GM18870 (cell line): ENCODE measurements around the gene HSPA6.
"Not testable (repeated sequence)": the region's sequence is repeated elsewhere in the genome, so short reads cannot be mapped to it uniquely, and the experiment has no call there.

Experiments
- ATAC-seq: cut with Tn5 transposase; IDR thresholded peaks from one replicate; pipeline ENCODE4 v1.9.1; 2021; ENCODE audit warnings: moderate library complexity; ENCODE audit not compliant: unreplicated experiment

The HSPA6 gene

GRCh38 chr1:161523817-161524741 lies at the start of gene HSPA6:
HSPA6 (plus strand) TSS chr1:161524540; CDS start chr1:161524659, 119 bp downstream.
- ATAC-seq: peak; percentile 79

DNA sequence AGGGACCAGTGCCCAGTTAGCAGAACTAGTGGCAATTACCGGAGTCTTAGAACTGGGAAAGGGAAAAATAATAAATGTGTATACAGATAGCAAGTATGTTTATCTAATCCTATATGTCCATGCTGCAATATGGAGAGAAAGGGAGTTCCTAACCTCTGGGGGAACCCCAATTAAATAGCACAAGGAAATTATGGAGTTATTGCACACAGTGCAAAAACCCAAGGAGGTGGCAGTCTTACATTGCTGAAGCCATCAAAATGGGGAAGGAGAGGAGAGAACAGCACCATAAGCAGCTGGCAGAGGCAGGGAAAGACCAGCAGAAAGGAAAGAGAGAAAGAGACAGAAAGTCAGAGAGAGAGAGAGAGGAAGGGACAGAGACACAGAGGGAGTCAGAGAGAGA lies 46.6 kb upstream of the HSPA6 start:
- not testable (repeated sequence) for ATAC-seq

GRCh38 chr1:161478985-161479384 lies 45.4 kb upstream of the HSPA6 start:
- no peak for ATAC-seq

GRCh38 chr1:161480381-161481035 lies 43.8 kb upstream of the HSPA6 start:
- ATAC-seq: no peak

DNA sequence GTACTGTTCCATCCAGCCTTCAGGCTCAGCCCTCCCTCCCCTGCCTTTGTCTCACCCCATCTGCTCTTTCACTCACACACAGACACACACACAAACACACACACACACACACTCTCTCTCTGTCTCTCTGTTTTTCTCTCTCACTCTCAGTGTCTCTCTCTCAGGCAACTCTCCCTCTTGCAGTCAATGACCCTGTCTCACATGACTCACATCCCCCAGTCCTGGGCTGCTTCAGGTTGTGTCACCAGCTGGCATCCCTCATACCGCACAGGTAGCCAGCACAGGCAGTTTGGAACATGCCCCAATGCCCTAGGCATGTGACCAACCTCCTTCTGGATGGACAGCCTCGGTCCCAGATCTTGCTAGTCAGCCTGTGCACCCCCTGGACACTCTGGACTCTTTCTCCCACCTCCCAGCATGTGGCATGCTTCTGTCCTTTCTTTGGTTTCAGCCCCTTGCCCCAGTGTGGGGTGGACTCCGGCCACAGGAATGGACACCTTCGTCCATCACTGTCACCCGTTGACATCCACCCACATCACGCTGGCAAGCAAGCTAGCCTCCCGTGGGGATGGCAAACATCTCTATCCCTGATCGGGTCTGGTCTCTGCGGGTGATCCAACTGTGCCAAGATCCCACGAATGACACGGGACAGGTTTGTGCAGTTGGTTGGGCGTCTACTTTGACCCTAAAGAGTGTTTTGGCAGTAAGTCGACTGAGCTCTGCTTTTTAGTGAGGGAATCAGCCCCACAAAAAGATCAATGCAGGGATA lies 42.5 kb upstream of the HSPA6 start:
- no peak for ATAC-seq

DNA sequence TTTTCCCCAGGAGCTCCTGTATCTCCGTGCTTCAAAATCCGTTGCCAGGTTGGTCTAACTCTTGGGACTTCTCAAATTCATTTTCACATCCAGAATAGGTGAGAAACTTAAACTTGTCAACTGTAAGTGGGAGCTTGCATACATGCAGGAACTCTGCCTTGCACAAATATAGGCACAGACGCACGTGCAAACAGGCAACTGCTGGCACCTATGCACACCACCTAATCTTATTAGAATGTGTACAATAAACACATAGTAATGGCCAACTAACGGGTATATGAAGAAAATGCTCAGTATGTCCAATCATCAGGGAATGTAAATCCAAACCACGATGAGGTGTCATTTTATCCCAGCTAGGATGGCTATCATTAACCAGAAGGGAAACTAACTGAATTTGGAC lies 41.7 kb upstream of the HSPA6 start:
- ATAC-seq: no peak

- no peak for ATAC-seq
Measured at GRCh38 chr1:161483361-161483760, 41.0 kb upstream of the HSPA6 start.

- ATAC-seq: no peak
Measured at GRCh38 chr1:161484613-161485012, 39.7 kb upstream of the HSPA6 start.

- ATAC-seq: no peak
Measured at GRCh38 chr1:161486806-161487741, 37.3 kb upstream of the HSPA6 start.

GRCh38 chr1:161491472-161491871 lies 32.9 kb upstream of the HSPA6 start:
- no peak for ATAC-seq

DNA sequence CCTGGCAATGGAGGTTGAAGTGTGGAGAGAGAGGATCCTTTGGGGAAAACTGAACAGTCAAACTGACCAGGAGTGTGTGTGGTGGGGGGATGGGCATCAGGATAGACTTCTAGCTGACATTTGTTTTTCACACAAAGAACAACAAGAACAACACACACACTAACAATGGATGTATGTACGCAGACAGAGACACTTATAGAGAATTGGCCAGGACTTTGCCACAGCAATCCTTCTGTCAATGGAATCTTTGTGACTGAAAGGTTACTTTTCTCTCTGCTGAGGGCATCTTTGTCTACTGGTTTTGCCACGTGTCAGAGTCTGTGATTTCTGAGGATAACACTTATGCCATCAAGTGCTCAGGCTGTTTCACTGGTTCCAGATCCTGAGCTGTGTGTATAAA lies 31.5 kb upstream of the HSPA6 start:
- no peak for ATAC-seq

DNA sequence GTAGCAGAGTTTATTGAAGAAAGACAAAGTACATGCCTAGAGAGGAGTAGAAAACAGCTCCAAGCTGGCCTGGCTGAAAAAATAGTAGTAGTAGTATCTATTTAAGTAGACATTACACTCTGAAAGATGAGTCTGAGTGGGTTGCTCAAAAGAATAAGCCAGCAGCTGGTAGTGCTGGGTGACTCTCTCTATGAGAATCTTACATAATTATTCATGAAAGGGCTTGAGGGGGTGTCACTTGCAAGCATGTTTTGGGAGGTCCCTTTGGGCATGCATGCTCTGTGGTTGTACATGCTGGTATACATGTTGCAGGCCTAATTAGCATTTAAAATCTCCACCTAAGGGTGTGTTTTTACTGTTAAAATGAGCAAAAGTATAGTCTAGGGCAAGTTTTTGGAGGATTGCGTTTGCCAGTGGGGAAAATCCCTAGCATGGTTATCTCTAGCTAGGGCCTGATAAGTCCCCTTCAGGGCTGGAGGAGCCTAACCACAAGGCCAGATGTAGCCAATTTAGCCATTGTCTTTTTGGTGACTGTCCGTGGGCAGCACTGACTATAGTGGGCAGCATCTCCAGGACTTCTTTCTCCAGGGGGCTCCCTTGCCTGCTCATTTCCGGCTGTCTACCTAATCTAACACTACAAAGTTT lies 30.1 kb upstream of the HSPA6 start:
- ATAC-seq: no peak

- no peak for ATAC-seq
Measured at GRCh38 chr1:161495490-161495889, 28.9 kb upstream of the HSPA6 start.

- no peak for ATAC-seq
Measured at GRCh38 chr1:161497961-161498360, 26.4 kb upstream of the HSPA6 start.

- ATAC-seq: no peak
Measured at GRCh38 chr1:161498646-161499045, 25.7 kb upstream of the HSPA6 start.

DNA sequence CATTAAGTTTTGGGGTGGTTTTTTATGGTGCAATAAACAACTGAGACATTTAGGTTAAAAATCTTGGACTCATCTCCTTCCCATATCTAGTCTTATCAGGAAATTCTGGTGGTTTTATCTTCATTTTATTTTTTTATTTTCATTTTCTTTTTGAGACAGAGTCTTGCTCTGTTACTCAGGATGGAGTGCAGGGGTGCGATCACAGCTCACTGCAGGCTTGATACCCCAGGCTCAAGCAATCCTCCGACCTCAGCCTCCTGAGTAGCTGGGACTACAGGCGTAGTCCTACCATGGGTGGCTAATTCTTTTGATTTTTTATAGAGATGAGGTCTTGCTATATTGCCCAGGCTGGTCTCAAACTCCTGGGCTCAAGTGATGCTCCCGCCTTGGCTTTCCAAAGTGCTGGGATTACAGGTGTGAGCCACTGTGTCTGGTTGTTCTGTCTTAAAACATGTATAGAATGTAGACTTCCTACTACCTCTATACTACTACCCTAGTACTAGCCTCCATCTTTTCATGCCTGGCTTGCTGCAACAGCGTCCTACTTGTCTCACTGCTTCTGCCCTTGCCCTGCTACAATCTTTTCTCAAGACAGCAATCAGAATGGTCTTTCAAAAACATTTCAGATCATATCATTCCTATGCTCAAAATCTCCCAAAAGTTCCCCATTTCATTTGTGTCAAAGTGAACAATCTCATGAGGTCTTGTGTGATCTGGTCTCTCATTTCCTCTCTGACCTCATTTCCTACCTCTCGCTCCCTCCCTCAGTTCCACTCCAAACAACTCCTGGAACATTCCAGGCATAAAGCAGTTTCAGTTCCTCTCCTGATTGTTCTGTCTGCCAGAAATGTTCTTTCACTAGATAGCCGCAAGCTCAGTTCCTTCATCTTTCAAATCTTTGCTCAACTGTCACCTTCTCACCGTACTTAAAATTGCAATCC lies 25.0 kb upstream of the HSPA6 start:
- ATAC-seq: no peak

- no peak for ATAC-seq
Measured at GRCh38 chr1:161501234-161501633, 23.1 kb upstream of the HSPA6 start.

DNA sequence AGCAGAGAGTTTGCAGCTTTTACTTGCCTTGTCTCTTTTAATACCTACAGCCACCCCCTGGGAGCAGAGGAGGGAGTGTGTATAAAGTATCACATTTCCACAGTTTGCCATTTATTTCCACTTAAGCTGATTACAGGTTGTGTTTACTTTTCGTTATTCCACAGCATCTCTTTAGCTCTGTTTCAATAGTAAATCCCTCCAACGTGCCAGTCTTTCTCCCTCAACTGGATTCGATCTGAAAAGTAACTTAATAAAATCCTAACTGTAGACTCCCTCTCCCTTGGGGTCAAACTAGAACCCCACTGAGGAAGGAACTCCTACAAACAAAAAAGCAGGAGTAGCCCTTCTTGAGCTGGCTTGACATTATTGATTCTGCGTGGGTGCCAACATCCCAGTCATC lies 22.2 kb upstream of the HSPA6 start:
- ATAC-seq: no peak
